HG03060 (cell line): ENCODE measurements around the gene SNU13.
"Not testable (repeated sequence)": the region's sequence is repeated elsewhere in the genome, so short reads cannot be mapped to it uniquely, and the experiment has no call there.

ENCODE experiments used
- ATAC-seq: cut with Tn5 transposase; IDR thresholded peaks from one replicate; pipeline ENCODE4 v1.9.1; 2021; ENCODE audit warnings: low read depth, moderate number of reproducible peaks; ENCODE audit not compliant: unreplicated experiment

SNU13 gene

GRCh38 chr22:41688365-41689211 is at the start of gene SNU13:
Gene SNU13, minus strand, starts transcription at chr22:41688867. Its CDS starts 71 bp downstream, at chr22:41688796.
- ATAC-seq, result no peak

- not testable (repeated sequence) for ATAC-seq
Observed at GRCh38 chr22:41733241-41733640, 44.6 kb upstream of the SNU13 start.

- ATAC-seq, result no peak
Observed at GRCh38 chr22:41732096-41732772, 43.6 kb upstream of the SNU13 start.

- no peak for ATAC-seq
Observed at GRCh38 chr22:41731609-41732008, 42.9 kb upstream of the SNU13 start.

- ATAC-seq, result no peak
Observed at GRCh38 chr22:41725510-41726110, 36.9 kb upstream of the SNU13 start.

- ATAC-seq, result no peak
Observed at GRCh38 chr22:41722496-41722895, 33.8 kb upstream of the SNU13 start.

GRCh38 chr22:41713004-41713403 is 24.3 kb upstream of the SNU13 start:
- ATAC-seq, result no peak

GRCh38 chr22:41709341-41709740 is 20.7 kb upstream of the SNU13 start:
- ATAC-seq, result no peak

GRCh38 chr22:41702763-41703162 is 14.1 kb upstream of the SNU13 start:
- ATAC-seq, result no peak

GRCh38 chr22:41700108-41700364 is 11.4 kb upstream of the SNU13 start:
- no peak for ATAC-seq

GRCh38 chr22:41699264-41700107 is 10.8 kb upstream of the SNU13 start, which contains the start of gene MEI1:
Gene MEI1, plus strand, starts transcription at chr22:41699503. Its CDS starts 36 bp downstream, at chr22:41699539.
- ATAC-seq, result no peak

- no peak for ATAC-seq
Observed at GRCh38 chr22:41697126-41697775, 8.6 kb upstream of the SNU13 start.

GRCh38 chr22:41696703-41697102 is 8.0 kb upstream of the SNU13 start:
- no peak for ATAC-seq

GRCh38 chr22:41695211-41695610 is 6.5 kb upstream of the SNU13 start:
- no peak for ATAC-seq

GRCh38 chr22:41690476-41690875 is 1.8 kb upstream of the SNU13 start:
- no peak for ATAC-seq

- no peak for ATAC-seq
Observed at GRCh38 chr22:41687901-41688364, 734 bp downstream of the SNU13 start.

GRCh38 chr22:41686890-41687289 is 1.8 kb downstream of the SNU13 start:
- ATAC-seq, result not testable (repeated sequence)

GRCh38 chr22:41684194-41684593 is 4.5 kb downstream of the SNU13 start:
- ATAC-seq, result no peak

- no peak for ATAC-seq
Observed at GRCh38 chr22:41683616-41684015, 5.1 kb downstream of the SNU13 start.

GRCh38 chr22:41683052-41683451 is 5.6 kb downstream of the SNU13 start:
- ATAC-seq, result no peak
